ENCODE measurements around the gene TTC12.

The TTC12 gene

GRCh38 chr11:113407163-113407562 lies 92.8 kb downstream of the TTC12 start:
- DNase-seq (ENCODE audit: low spot score): no peak
- TF ChIP-seq CTCF (IDR thresholded peaks at IDR 0.05; ENCODE audit: borderline replicate concordance, control extremely low read depth, extremely low read depth, insufficient read depth, missing control alignments): no peak
- in situ Hi-C loops (cut with MboI; ENCODE audit: low sequenced_read_pairs, unreplicated experiment): no loop called here

GRCh38 chr11:113408206-113408605 lies 93.8 kb downstream of the TTC12 start:
- no peak for DNase-seq (ENCODE audit: low spot score)
- TF ChIP-seq CTCF (IDR thresholded peaks at IDR 0.05; ENCODE audit: borderline replicate concordance, control extremely low read depth, extremely low read depth, insufficient read depth, missing control alignments): no peak
- in situ Hi-C loops (cut with MboI; ENCODE audit: low sequenced_read_pairs, unreplicated experiment): no loop called here

- no peak for DNase-seq (ENCODE audit: low spot score)
- in situ Hi-C loops (cut with MboI; ENCODE audit: low sequenced_read_pairs, unreplicated experiment): no loop called here
- no peak for TF ChIP-seq CTCF (IDR thresholded peaks at IDR 0.05; ENCODE audit: borderline replicate concordance, control extremely low read depth, extremely low read depth, insufficient read depth, missing control alignments)
These were observed 94.5 kb downstream of the TTC12 start for GRCh38 chr11:113408887-113409286.

- no peak for DNase-seq (ENCODE audit: low spot score)
- in situ Hi-C loops (cut with MboI; ENCODE audit: low sequenced_read_pairs, unreplicated experiment): no loop called here
- TF ChIP-seq CTCF (IDR thresholded peaks at IDR 0.05; ENCODE audit: borderline replicate concordance, control extremely low read depth, extremely low read depth, insufficient read depth, missing control alignments): no peak
These were observed 95.1 kb downstream of the TTC12 start for GRCh38 chr11:113409526-113409925.

GRCh38 chr11:113410414-113411135 lies 96.2 kb downstream of the TTC12 start:
- in situ Hi-C loops (cut with MboI; ENCODE audit: low sequenced_read_pairs, unreplicated experiment): no loop called here
- TF ChIP-seq CTCF (IDR thresholded peaks at IDR 0.05; ENCODE audit: borderline replicate concordance, control extremely low read depth, extremely low read depth, insufficient read depth, missing control alignments): no peak
- no peak for DNase-seq (ENCODE audit: low spot score)

- DNase-seq (ENCODE audit: low spot score): no peak
- in situ Hi-C loops (cut with MboI; ENCODE audit: low sequenced_read_pairs, unreplicated experiment): no loop called here
These were observed 97.2 kb downstream of the TTC12 start for GRCh38 chr11:113411536-113411935.

More at GRCh38 chr11:113411536-113411935, 97.2 kb downstream of the TTC12 start:
- no peak for TF ChIP-seq CTCF (IDR thresholded peaks at IDR 0.05; ENCODE audit: borderline replicate concordance, control extremely low read depth, extremely low read depth, insufficient read depth, missing control alignments)
